K562 (cell line): Measurements from ENCODE around the gene MBNL1. TPM values are rescaled to one million over a fixed set of nuclear protein-coding genes. Genes with fewer than 3 reads are reported as not detected.

Experiments
- BRD9 ChIP-seq: fragments of 450-650 bp; IDR thresholded peaks from 2 replicates; pipeline ENCODE4 v1.6.1; 2018; ENCODE audit warnings: low read depth; ENCODE audit not compliant: partially characterized antibody
- CREBBP ChIP-seq: IDR thresholded peaks from one replicate; pipeline ENCODE4 v1.6.1; 2012; ENCODE audit warnings: low read depth, mild to moderate bottlenecking, control low read depth, inconsistent platforms, low read length
- CREM ChIP-seq: IDR thresholded peaks from 2 replicates; pipeline ENCODE4 v1.6.1; 2014; ENCODE audit warnings: antibody characterized with exemption, low read depth
- PHB ChIP-seq: fragments of 250-450 bp; sonication (Bioruptor Pico); IDR thresholded peaks from 2 replicates; pipeline ENCODE4 v1.5.0; 2021
- PRMT5 ChIP-seq: sonication (generic); formaldehyde crosslinking; IDR thresholded peaks from 2 replicates; pipeline ENCODE4 v1.5.0; 2020; ENCODE audit warnings: missing genetic modification reagents
- SIN3B ChIP-seq: fragments of 450-650 bp; IDR thresholded peaks from 2 replicates; pipeline ENCODE4 v1.6.1; 2017; ENCODE audit warnings: low read depth, mild to moderate bottlenecking, moderate library complexity
- SMC3 ChIP-seq: conservative IDR thresholded peaks from 2 replicates; pipeline ENCODE4 v1.6.1; 2011; ENCODE audit warnings: low read depth, low read length, improper control_type of control experiment; ENCODE audit not compliant: insufficient read depth
- TRIM24 ChIP-seq, 2 experiments: fragments of 450-650 bp; IDR thresholded peaks; 2 replicates each; pipeline ENCODE4 v1.6.1; 2016
- ZNF347 ChIP-seq: fragments of 450-650 bp; formaldehyde crosslinking; IDR thresholded peaks from 2 replicates; pipeline ENCODE4 v1.4.0; 2020; ENCODE audit warnings: low read depth, mild to moderate bottlenecking, moderate library complexity
- ZNF79 ChIP-seq: fragments of 250-450 bp; sonication (Bioruptor Pico); IDR thresholded peaks from 2 replicates; pipeline ENCODE4 v1.4.0; 2020; ENCODE audit warnings: low read depth, mild to moderate bottlenecking, moderate library complexity
- polyA plus RNA-seq, 8 experiments: library from polyadenylated mRNA; depleted of rRNA in 4 of 8; stranded (reverse) in 5 of 8; unstranded in 3 of 8; fragments of >200 nt; fragmentation: Nextera tagmentation in 2 of 8; fragmentation: Illumina TruSeq in 1 of 8; extraction: Ambion mirVana in 2 of 8; extraction: Trizol in 1 of 8; gene quantifications; 2 replicates each; pipeline versions ENCODE4 v1.2.1 to v1.2.3, GENCODE V29; 2011 to 2014; ENCODE audit warnings: inconsistent platforms in 1 of 8, missing spikeins in 1 of 8
- total RNA-seq, 7 experiments: library from RNA; depleted of rRNA in 6 of 7; stranded (reverse); fragments of >200 nt in 6 of 7; fragmentation: Illumina TruSeq in 2 of 7; extraction: Trizol in 2 of 7; gene quantifications; 2 replicates each; pipeline versions ENCODE4 v1.2.1 to v1.2.3, GENCODE V29; 2011 to 2021; ENCODE audit warnings: low replicate concordance in 1 of 7
- TF ChIP-seq, protein P1 (sequence below): fragments of 450-650 bp; IDR thresholded peaks from 2 replicates; pipeline ENCODE4 v1.6.1; 2016; ENCODE audit warnings: mild to moderate bottlenecking, moderate library complexity
- TF ChIP-seq, protein P2 (sequence below), 2 experiments: fragments of 450-650 bp; conservative IDR thresholded peaks; 2 replicates each; pipeline ENCODE4 v1.6.1; 2017; ENCODE audit warnings: mild to moderate bottlenecking in 2 of 2, moderate library complexity in 2 of 2
- TF ChIP-seq, protein P3 (sequence below): sonication (generic); IDR thresholded peaks from 2 replicates; pipeline ENCODE4 v1.6.1; 2016

The MBNL1 gene
- total and polyA plus RNA-seq, 9 of the 15 experiments (the other 6 are each of a cell fraction or from before 2014, with no cell fraction given), result 70.3 to 243 (median 220) TPM

DNA sequence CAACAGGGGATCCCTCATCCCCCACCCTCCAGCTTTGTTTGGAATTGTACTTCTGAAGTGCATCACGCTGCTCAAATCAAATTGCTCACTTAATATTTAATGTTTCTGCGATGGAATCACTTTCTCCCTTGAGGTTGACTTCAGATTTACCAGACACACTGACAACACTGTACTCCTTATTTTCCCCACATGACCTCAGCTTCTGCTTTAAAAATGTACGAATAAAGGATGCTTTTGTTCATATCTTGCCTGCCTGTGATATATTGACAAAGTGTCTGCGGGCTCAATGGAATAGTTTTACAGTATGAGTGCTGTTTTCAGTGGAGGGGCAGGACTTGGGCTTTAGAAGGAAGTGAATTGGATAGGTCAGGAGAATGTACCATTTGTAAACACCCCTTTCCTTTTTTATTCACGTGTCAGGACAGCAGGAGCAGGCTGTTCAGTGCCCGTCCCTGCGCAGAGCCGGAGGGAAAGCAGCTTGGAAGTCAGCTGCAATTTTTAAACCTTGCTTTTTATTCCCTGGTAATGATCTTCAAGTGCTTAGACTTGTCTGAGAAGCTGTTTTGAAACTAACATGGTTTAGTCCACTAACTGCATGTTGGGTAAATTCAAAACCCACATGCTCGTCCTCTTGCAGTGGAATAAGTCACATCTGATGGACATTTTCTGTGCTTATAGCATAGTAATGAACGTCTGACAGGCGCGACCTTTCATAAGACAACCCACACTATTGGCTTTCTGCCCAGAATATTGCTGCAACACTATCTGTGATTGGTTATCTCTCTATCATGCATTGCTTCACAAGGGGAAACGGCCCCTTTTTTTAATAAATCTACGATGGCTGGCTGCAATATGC, 29.9 kb downstream of the MBNL1 start (continued):
- TF ChIP-seq, protein P1, sequence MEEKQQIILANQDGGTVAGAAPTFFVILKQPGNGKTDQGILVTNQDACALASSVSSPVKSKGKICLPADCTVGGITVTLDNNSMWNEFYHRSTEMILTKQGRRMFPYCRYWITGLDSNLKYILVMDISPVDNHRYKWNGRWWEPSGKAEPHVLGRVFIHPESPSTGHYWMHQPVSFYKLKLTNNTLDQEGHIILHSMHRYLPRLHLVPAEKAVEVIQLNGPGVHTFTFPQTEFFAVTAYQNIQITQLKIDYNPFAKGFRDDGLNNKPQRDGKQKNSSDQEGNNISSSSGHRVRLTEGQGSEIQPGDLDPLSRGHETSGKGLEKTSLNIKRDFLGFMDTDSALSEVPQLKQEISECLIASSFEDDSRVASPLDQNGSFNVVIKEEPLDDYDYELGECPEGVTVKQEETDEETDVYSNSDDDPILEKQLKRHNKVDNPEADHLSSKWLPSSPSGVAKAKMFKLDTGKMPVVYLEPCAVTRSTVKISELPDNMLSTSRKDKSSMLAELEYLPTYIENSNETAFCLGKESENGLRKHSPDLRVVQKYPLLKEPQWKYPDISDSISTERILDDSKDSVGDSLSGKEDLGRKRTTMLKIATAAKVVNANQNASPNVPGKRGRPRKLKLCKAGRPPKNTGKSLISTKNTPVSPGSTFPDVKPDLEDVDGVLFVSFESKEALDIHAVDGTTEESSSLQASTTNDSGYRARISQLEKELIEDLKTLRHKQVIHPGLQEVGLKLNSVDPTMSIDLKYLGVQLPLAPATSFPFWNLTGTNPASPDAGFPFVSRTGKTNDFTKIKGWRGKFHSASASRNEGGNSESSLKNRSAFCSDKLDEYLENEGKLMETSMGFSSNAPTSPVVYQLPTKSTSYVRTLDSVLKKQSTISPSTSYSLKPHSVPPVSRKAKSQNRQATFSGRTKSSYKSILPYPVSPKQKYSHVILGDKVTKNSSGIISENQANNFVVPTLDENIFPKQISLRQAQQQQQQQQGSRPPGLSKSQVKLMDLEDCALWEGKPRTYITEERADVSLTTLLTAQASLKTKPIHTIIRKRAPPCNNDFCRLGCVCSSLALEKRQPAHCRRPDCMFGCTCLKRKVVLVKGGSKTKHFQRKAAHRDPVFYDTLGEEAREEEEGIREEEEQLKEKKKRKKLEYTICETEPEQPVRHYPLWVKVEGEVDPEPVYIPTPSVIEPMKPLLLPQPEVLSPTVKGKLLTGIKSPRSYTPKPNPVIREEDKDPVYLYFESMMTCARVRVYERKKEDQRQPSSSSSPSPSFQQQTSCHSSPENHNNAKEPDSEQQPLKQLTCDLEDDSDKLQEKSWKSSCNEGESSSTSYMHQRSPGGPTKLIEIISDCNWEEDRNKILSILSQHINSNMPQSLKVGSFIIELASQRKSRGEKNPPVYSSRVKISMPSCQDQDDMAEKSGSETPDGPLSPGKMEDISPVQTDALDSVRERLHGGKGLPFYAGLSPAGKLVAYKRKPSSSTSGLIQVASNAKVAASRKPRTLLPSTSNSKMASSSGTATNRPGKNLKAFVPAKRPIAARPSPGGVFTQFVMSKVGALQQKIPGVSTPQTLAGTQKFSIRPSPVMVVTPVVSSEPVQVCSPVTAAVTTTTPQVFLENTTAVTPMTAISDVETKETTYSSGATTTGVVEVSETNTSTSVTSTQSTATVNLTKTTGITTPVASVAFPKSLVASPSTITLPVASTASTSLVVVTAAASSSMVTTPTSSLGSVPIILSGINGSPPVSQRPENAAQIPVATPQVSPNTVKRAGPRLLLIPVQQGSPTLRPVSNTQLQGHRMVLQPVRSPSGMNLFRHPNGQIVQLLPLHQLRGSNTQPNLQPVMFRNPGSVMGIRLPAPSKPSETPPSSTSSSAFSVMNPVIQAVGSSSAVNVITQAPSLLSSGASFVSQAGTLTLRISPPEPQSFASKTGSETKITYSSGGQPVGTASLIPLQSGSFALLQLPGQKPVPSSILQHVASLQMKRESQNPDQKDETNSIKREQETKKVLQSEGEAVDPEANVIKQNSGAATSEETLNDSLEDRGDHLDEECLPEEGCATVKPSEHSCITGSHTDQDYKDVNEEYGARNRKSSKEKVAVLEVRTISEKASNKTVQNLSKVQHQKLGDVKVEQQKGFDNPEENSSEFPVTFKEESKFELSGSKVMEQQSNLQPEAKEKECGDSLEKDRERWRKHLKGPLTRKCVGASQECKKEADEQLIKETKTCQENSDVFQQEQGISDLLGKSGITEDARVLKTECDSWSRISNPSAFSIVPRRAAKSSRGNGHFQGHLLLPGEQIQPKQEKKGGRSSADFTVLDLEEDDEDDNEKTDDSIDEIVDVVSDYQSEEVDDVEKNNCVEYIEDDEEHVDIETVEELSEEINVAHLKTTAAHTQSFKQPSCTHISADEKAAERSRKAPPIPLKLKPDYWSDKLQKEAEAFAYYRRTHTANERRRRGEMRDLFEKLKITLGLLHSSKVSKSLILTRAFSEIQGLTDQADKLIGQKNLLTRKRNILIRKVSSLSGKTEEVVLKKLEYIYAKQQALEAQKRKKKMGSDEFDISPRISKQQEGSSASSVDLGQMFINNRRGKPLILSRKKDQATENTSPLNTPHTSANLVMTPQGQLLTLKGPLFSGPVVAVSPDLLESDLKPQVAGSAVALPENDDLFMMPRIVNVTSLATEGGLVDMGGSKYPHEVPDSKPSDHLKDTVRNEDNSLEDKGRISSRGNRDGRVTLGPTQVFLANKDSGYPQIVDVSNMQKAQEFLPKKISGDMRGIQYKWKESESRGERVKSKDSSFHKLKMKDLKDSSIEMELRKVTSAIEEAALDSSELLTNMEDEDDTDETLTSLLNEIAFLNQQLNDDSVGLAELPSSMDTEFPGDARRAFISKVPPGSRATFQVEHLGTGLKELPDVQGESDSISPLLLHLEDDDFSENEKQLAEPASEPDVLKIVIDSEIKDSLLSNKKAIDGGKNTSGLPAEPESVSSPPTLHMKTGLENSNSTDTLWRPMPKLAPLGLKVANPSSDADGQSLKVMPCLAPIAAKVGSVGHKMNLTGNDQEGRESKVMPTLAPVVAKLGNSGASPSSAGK, result no peak
- TF ChIP-seq, protein P2, sequence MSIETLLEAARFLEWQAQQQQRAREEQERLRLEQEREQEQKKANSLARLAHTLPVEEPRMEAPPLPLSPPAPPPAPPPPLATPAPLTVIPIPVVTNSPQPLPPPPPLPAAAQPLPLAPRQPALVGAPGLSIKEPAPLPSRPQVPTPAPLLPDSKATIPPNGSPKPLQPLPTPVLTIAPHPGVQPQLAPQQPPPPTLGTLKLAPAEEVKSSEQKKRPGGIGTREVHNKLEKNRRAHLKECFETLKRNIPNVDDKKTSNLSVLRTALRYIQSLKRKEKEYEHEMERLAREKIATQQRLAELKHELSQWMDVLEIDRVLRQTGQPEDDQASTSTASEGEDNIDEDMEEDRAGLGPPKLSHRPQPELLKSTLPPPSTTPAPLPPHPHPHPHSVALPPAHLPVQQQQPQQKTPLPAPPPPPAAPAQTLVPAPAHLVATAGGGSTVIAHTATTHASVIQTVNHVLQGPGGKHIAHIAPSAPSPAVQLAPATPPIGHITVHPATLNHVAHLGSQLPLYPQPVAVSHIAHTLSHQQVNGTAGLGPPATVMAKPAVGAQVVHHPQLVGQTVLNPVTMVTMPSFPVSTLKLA (conservative IDR thresholded peaks at IDR 0.05), result peak; percentile 66 to 71
- TF ChIP-seq TRIM24 (IDR thresholded peaks at IDR 0.05) (no peak), PHB (CRISPR knock-in tag) (no peak), ZNF347 (CRISPR knock-in tag) (no peak), ZNF79 (CRISPR knock-in tag) (no peak), PRMT5 (CRISPR knock-in tag) (no peak), SMC3 (no peak), BRD9 (no peak), CREBBP (no peak), CREM (peak; percentile 55), SIN3B (no peak)
- TF ChIP-seq, protein P3, sequence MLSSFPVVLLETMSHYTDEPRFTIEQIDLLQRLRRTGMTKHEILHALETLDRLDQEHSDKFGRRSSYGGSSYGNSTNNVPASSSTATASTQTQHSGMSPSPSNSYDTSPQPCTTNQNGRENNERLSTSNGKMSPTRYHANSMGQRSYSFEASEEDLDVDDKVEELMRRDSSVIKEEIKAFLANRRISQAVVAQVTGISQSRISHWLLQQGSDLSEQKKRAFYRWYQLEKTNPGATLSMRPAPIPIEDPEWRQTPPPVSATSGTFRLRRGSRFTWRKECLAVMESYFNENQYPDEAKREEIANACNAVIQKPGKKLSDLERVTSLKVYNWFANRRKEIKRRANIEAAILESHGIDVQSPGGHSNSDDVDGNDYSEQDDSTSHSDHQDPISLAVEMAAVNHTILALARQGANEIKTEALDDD, result peak; percentile 44
